Body of pancreas (tissue), 4 donors: ENCODE measurements around the gene FAM131C.

ENCODE experiments used
- CTCF ChIP-seq, 7 experiments: fragments of 450-650 bp in 4 of 7; fragments of 200-600 bp in 3 of 7; sonication (generic) in 3 of 7; IDR thresholded peaks; one replicate each; pipeline ENCODE4 v1.5.1; 2016 to 2019; ENCODE audit warnings: antibody characterized with exemption in 7 of 7
- POLR2A ChIP-seq, 3 donors: fragments of 450-650 bp; IDR thresholded peaks; one replicate each; pipeline ENCODE4 v1.6.1; 2016; ENCODE audit warnings: antibody characterized with exemption in 3 of 3, mild to moderate bottlenecking in 2 of 3

GRCh38 chr1:16072616-16073484 is 601 bp downstream of the FAM131C start:
- TF ChIP-seq CTCF (IDR thresholded peaks at IDR 0.05): no peak
- no peak for TF ChIP-seq POLR2A (IDR thresholded peaks at IDR 0.05)
